ENCODE data around the gene PIEZO1. TPM values are rescaled to one million over a fixed set of nuclear protein-coding genes. Genes with fewer than 3 reads are reported as not detected.
A peak's percentile ranks its signal among the peaks of the same experiment; 100 is the strongest.

PIEZO1 gene
- total and polyA plus RNA-seq, 9 of the 15 experiments (the other 6 are each of a cell fraction or from before 2014, with no cell fraction given), result 3.6 to 432 (median 131) TPM

- 0 out of 2 replicates have a peak, but pooled peaks have one; percentile 12 for TF ChIP-seq MGA (IDR thresholded peaks at IDR 0.05)
- peak; percentile 79 for TF ChIP-seq SOX6 (IDR thresholded peaks at IDR 0.05)
- TF ChIP-seq ARID4B (CRISPR knock-in tag; IDR thresholded peaks at IDR 0.05), result peak; percentile 52; the same call in 1 of the 2 replicates
- no peak for TF ChIP-seq TFAM (CRISPR knock-in tag; conservative IDR thresholded peaks at IDR 0.05)
- TF ChIP-seq ZNF23 (CRISPR knock-in tag; IDR thresholded peaks at IDR 0.05), result no peak
- TF ChIP-seq FOXJ3 (CRISPR knock-in tag; IDR thresholded peaks at IDR 0.05), result no peak
- no peak for TF ChIP-seq NR1H2 (CRISPR knock-in tag; IDR thresholded peaks at IDR 0.05)
- no peak for TF ChIP-seq SREBF2 (CRISPR knock-in tag; IDR thresholded peaks at IDR 0.05)
- peak; percentile 85 for TF ChIP-seq ETV1 (tag; conservative IDR thresholded peaks at IDR 0.05; ENCODE audit: low read depth)
- no peak for TF ChIP-seq EZH2 (IDR thresholded peaks at IDR 0.05; ENCODE audit: borderline replicate concordance, low read depth, low read length)
These were observed 14.7 kb upstream of the PIEZO1 start (continued) for GRCh38 chr16:88799569-88800276.
